Effector memory CD4-positive, alpha-beta T cell (primary cell): ENCODE results near the gene SATB1.

ENCODE experiments used
- DNase-seq, 3 donors: peaks; one replicate each; pipeline ENCODE4 v3.0.0-alpha.2; 2020
- H3K27ac ChIP-seq: 2 replicates; pipeline ENCODE4 v1.7.0; 2013; ENCODE audit warnings: mild to moderate bottlenecking, low read length, moderate library complexity; ENCODE audit not compliant: insufficient read depth, poor library complexity, severe bottlenecking
- H3K27me3 ChIP-seq: replicated peaks from 2 replicates; pipeline ENCODE4 v1.7.0; 2013; ENCODE audit warnings: mild to moderate bottlenecking, low read length; ENCODE audit not compliant: insufficient read depth, control insufficient read depth, poor library complexity, severe bottlenecking
- H3K36me3 ChIP-seq: 2 replicates; pipeline ENCODE4 v1.7.0; 2013; ENCODE audit warnings: mild to moderate bottlenecking, low read length, moderate library complexity; ENCODE audit not compliant: control insufficient read depth, insufficient read depth
- H3K4me1 ChIP-seq: 2 replicates; pipeline ENCODE4 v1.7.0; 2013; ENCODE audit warnings: low read length, mild to moderate bottlenecking; ENCODE audit not compliant: control insufficient read depth, insufficient read depth, poor library complexity, severe bottlenecking
- H3K4me3 ChIP-seq: 2 replicates; pipeline ENCODE4 v1.7.0; 2013; ENCODE audit warnings: low read length, low read depth, mild to moderate bottlenecking; ENCODE audit not compliant: insufficient read depth, poor library complexity, severe bottlenecking
- H3K9me3 ChIP-seq: 2 replicates; pipeline ENCODE4 v1.7.0; 2013; ENCODE audit warnings: mild to moderate bottlenecking, low read length, moderate library complexity; ENCODE audit not compliant: control insufficient read depth

SATB1 gene

GRCh38 chr3:18420555-18420954, 4.6 kb downstream of the SATB1 start:
- H3K4me1 ChIP-seq, result peaks cover 10% of the 10 kb centered on the region
- no peak for DNase-seq
- H3K36me3 ChIP-seq, result peaks cover 19% of the 10 kb centered on the region
- no peaks in the 10 kb centered on the region for H3K27me3 ChIP-seq
- H3K9me3 ChIP-seq, result no peaks in the 10 kb centered on the region
- H3K4me3 ChIP-seq, result no peak overlapping the region
- no peak overlapping the region for H3K27ac ChIP-seq

- Histone ChIP-seq H3K36me3 (peaks cover 29% of the 10 kb centered on the region), H3K4me1 (peaks cover 10% of the 10 kb centered on the region), H3K27me3 (no peaks in the 10 kb centered on the region), H3K4me3 (no peak overlapping the region), H3K9me3 (no peaks in the 10 kb centered on the region), H3K27ac (no peak overlapping the region)
- no peak for DNase-seq
Observed at GRCh38 chr3:18419232-18419631, 5.9 kb downstream of the SATB1 start.

- H3K27me3 ChIP-seq, result no peaks in the 10 kb centered on the region
- H3K4me3 ChIP-seq, result no peak overlapping the region
- no peak for DNase-seq
- peaks cover 34% of the 10 kb centered on the region for H3K36me3 ChIP-seq
- H3K9me3 ChIP-seq, result no peaks in the 10 kb centered on the region
- H3K27ac ChIP-seq, result no peak overlapping the region
- H3K4me1 ChIP-seq, result peaks cover 10% of the 10 kb centered on the region
Observed at GRCh38 chr3:18417904-18418572, 7.1 kb downstream of the SATB1 start.

GRCh38 chr3:18416332-18416731, 8.8 kb downstream of the SATB1 start:
- Histone ChIP-seq H3K36me3 (peaks cover 34% of the 10 kb centered on the region), H3K4me1 (peaks cover 19% of the 10 kb centered on the region), H3K27ac (no peak overlapping the region), H3K27me3 (no peaks in the 10 kb centered on the region), H3K4me3 (no peak overlapping the region), H3K9me3 (no peaks in the 10 kb centered on the region)
- DNase-seq, result no peak

- Histone ChIP-seq H3K4me3 (no peak overlapping the region), H3K36me3 (peaks cover 34% of the 10 kb centered on the region), H3K27me3 (no peaks in the 10 kb centered on the region), H3K4me1 (peaks cover 17% of the 10 kb centered on the region), H3K27ac (no peak overlapping the region), H3K9me3 (no peaks in the 10 kb centered on the region)
- no peak for DNase-seq
Observed at GRCh38 chr3:18415839-18416238, 9.3 kb downstream of the SATB1 start.

- Histone ChIP-seq H3K4me1 (peaks cover 14% of the 10 kb centered on the region), H3K27me3 (no peaks in the 10 kb centered on the region), H3K36me3 (peaks cover 34% of the 10 kb centered on the region), H3K27ac (no peak overlapping the region), H3K9me3 (no peaks in the 10 kb centered on the region), H3K4me3 (no peak overlapping the region)
- DNase-seq, result no peak
Observed at GRCh38 chr3:18415167-18415566, 10.0 kb downstream of the SATB1 start.

- Histone ChIP-seq H3K36me3 (peaks cover 36% of the 10 kb centered on the region), H3K4me1 (peaks cover 14% of the 10 kb centered on the region), H3K27ac (no peak overlapping the region), H3K9me3 (no peaks in the 10 kb centered on the region), H3K4me3 (no peak overlapping the region), H3K27me3 (no peaks in the 10 kb centered on the region)
- DNase-seq, result no peak
Observed at GRCh38 chr3:18412684-18413083, 12.5 kb downstream of the SATB1 start.

GRCh38 chr3:18411541-18411940, 13.6 kb downstream of the SATB1 start:
- no peak overlapping the region for H3K4me3 ChIP-seq
- no peaks in the 10 kb centered on the region for H3K27me3 ChIP-seq
- peaks cover 14% of the 10 kb centered on the region for H3K4me1 ChIP-seq
- peaks cover 35% of the 10 kb centered on the region for H3K36me3 ChIP-seq
- DNase-seq, result no peak
- no peaks in the 10 kb centered on the region for H3K9me3 ChIP-seq
- no peak overlapping the region for H3K27ac ChIP-seq

GRCh38 chr3:18410205-18410604, 14.9 kb downstream of the SATB1 start:
- Histone ChIP-seq H3K27me3 (no peaks in the 10 kb centered on the region), H3K27ac (no peak overlapping the region), H3K36me3 (peaks cover 25% of the 10 kb centered on the region), H3K4me3 (no peak overlapping the region), H3K4me1 (peaks cover 21% of the 10 kb centered on the region), H3K9me3 (no peaks in the 10 kb centered on the region)
- no peak for DNase-seq

GRCh38 chr3:18409266-18409665, 15.9 kb downstream of the SATB1 start:
- no peak overlapping the region for H3K4me3 ChIP-seq
- peaks cover 22% of the 10 kb centered on the region for H3K4me1 ChIP-seq
- H3K27ac ChIP-seq, result no peak overlapping the region
- DNase-seq, result no peak
- no peaks in the 10 kb centered on the region for H3K9me3 ChIP-seq
- peaks cover 17% of the 10 kb centered on the region for H3K36me3 ChIP-seq
- no peaks in the 10 kb centered on the region for H3K27me3 ChIP-seq
